HEK293 (cell line): ENCODE data around the gene ZNF670.

Experiments used
- HOXA7 ChIP-seq: sonication (generic); formaldehyde crosslinking; IDR thresholded peaks from 2 replicates; pipeline ENCODE4 v1.8.1; 2022; ENCODE audit warnings: missing genetic modification reagents, borderline replicate concordance
- HOXC10 ChIP-seq: sonication (generic); formaldehyde crosslinking; IDR thresholded peaks from 2 replicates; pipeline ENCODE4 v1.8.1; 2023; ENCODE audit warnings: mild to moderate bottlenecking, missing genetic modification reagents
- MEIS1 ChIP-seq: sonication (generic); formaldehyde crosslinking; IDR thresholded peaks from 2 replicates; pipeline ENCODE4 v1.8.1; 2022; ENCODE audit warnings: missing genetic modification reagents, mild to moderate bottlenecking, borderline replicate concordance
- ZBTB20 ChIP-seq: fragments of 450-650 bp; formaldehyde crosslinking; IDR thresholded peaks from 2 replicates; pipeline ENCODE4 v1.5.1; 2016; ENCODE audit warnings: missing biosample characterization, missing genetic modification characterization
- ZBTB8A ChIP-seq: fragments of 450-650 bp; formaldehyde crosslinking; IDR thresholded peaks from 2 replicates; pipeline ENCODE4 v1.5.1; 2016; ENCODE audit warnings: missing biosample characterization, missing genetic modification characterization
- ZNF121 ChIP-seq: fragments of 450-650 bp; formaldehyde crosslinking; IDR thresholded peaks from 2 replicates; pipeline ENCODE4 v1.5.1; 2016; ENCODE audit warnings: missing biosample characterization, missing genetic modification characterization
- ZNF132 ChIP-seq: fragments of 450-650 bp; formaldehyde crosslinking; IDR thresholded peaks from 2 replicates; pipeline ENCODE4 v1.5.1; 2017; ENCODE audit warnings: missing biosample characterization, missing genetic modification characterization, borderline replicate concordance
- ZNF501 ChIP-seq: fragments of 450-650 bp; formaldehyde crosslinking; IDR thresholded peaks from 2 replicates; pipeline ENCODE4 v1.5.1; 2016; ENCODE audit warnings: missing biosample characterization, missing genetic modification characterization
- ZNF530 ChIP-seq: fragments of 450-650 bp; formaldehyde crosslinking; IDR thresholded peaks from 2 replicates; pipeline ENCODE4 v1.5.1; 2016; ENCODE audit warnings: low read depth, missing biosample characterization, missing genetic modification characterization
- ZNF558 ChIP-seq: fragments of 450-650 bp; formaldehyde crosslinking; IDR thresholded peaks from 2 replicates; pipeline ENCODE4 v1.5.1; 2016; ENCODE audit warnings: missing biosample characterization, missing genetic modification characterization
- ZNF677 ChIP-seq: fragments of 450-650 bp; IDR thresholded peaks from 2 replicates; pipeline ENCODE4 v1.5.0; 2018; ENCODE audit warnings: missing biosample characterization, mild to moderate bottlenecking, missing genetic modification characterization, moderate library complexity

- TF ChIP-seq ZBTB8A (tag by site-specific recombination): no peak
- TF ChIP-seq ZNF121 (tag by site-specific recombination): no peak
- TF ChIP-seq MEIS1: no peak
- no peak for TF ChIP-seq ZNF558
- no peak for TF ChIP-seq ZNF530 (tag by site-specific recombination)
- no peak for TF ChIP-seq ZNF132 (tag by site-specific recombination)
- TF ChIP-seq HOXC10 (CRISPR knock-in tag): no peak
- TF ChIP-seq ZBTB20: no peak
- TF ChIP-seq HOXA7 (CRISPR knock-in tag): no peak
- no peak for TF ChIP-seq ZNF501 (tag by site-specific recombination)
- no peak for TF ChIP-seq ZNF677
Observed at GRCh38 chr1:247054992-247055415, 23.6 kb downstream of the ZNF670 start.
